K562 (cell line): Measurements from ENCODE around the gene KRTAP5-11. TPM values are rescaled to one million over a fixed set of nuclear protein-coding genes. Genes with fewer than 3 reads are reported as not detected.

Source experiments
- ATAC-seq: fragments of 200-7000 bp; cut with Tn5 transposase; 3 replicates; pipeline ENCODE4 v1.9.1; 2020; ENCODE audit warnings: moderate library complexity
- BruUV-seq: library from RNA; stranded (reverse); fragments of 400-500 nt; replicated peaks from 2 replicates; lab custom pipeline; 2021; lab: Mats Ljungman, UMichigan
- CTCF ChIA-PET: fragments of 300-600 bp; formaldehyde crosslinking; extraction: SDS; loops from one replicate; lab custom pipeline; 2021; ENCODE audit warnings: low intra/inter-chr PET ratio; lab: Yijun Ruan, JAX
- POLR2A ChIA-PET: fragments of 300-600, 350-650 bp; sonication (Branson Sonifier 250); formaldehyde crosslinking; extraction: SDS; loops from one replicate; lab custom pipeline; 2021; ENCODE audit warnings: antibody characterized with exemption, inconsistent platforms; lab: Yijun Ruan, JAX
- DNase-seq, 4 experiments: peaks; one replicate each; pipeline versions ENCODE4 v3.0.0 to v3.0.0-alpha.2; 2011 to 2018; ENCODE audit warnings: low spot score in 3 of 4, mixed read lengths in 3 of 4; ENCODE audit errors: extremely low read depth in 1 of 4
- FAIRE-seq: peaks from 2 replicates; lab custom pipeline; 2011; peaks lifted over from hg19 to GRCh38; lab: Jason Lieb, UNC
- H2AFZ ChIP-seq: 2 replicates; pipeline ENCODE4 v1.6.0; 2011; ENCODE audit warnings: low read depth, low read length, control low read depth, inconsistent platforms
- H3K27ac ChIP-seq: fragments of 200-600 bp; 3 replicates; pipeline ENCODE4 v1.8.0; 2011; ENCODE audit warnings: low read depth, mild to moderate bottlenecking, control low read depth, inconsistent platforms, low read length, moderate library complexity, mixed read lengths; ENCODE audit errors: extremely low read depth
- H3K27me3 ChIP-seq, 2 experiments: fragments of 300-600 bp in 1 of 2; 2 replicates in 1 of 2; 3 replicates in 1 of 2; pipeline versions ENCODE4 v1.6.0 to v1.8.0; 2011; ENCODE audit warnings: inconsistent platforms in 2 of 2, low read length in 2 of 2, mild to moderate bottlenecking in 1 of 2, mixed read lengths in 1 of 2, moderate library complexity in 1 of 2; ENCODE audit not compliant: control insufficient read depth in 2 of 2, insufficient read depth in 2 of 2
- H3K36me3 ChIP-seq: fragments of 300-600 bp; 3 replicates; pipeline ENCODE4 v1.8.0; 2011; ENCODE audit warnings: mild to moderate bottlenecking, low read length, inconsistent platforms; ENCODE audit not compliant: control insufficient read depth, insufficient read depth
- H3K4me1 ChIP-seq, 2 experiments: fragments of 200-600 bp in 1 of 2; replicated peaks in 1 of 2; 2 replicates in 1 of 2; 3 replicates in 1 of 2; pipeline versions ENCODE4 v1.5.1 to v1.8.0; 2011; ENCODE audit warnings: inconsistent platforms in 2 of 2, low read length in 2 of 2, mild to moderate bottlenecking in 1 of 2, mixed read lengths in 1 of 2, moderate library complexity in 1 of 2; ENCODE audit not compliant: control insufficient read depth in 2 of 2, insufficient read depth in 2 of 2
- H3K4me2 ChIP-seq: 2 replicates; pipeline ENCODE4 v1.6.1; 2011; ENCODE audit warnings: low read length, control low read depth, inconsistent platforms, mixed read lengths; ENCODE audit not compliant: insufficient read depth
- H3K4me3 ChIP-seq: fragments of 200-600 bp; sonication (generic), shearing (Covaris generic); 2 replicates; pipeline ENCODE4 v1.5.1; 2016; ENCODE audit warnings: control low read depth, inconsistent platforms
- H3K79me2 ChIP-seq: fragments of 200-600 bp; 3 replicates; pipeline ENCODE4 v1.8.0; 2011; ENCODE audit warnings: low read length, inconsistent platforms; ENCODE audit not compliant: control insufficient read depth, insufficient read depth
- H3K9ac ChIP-seq, 2 experiments: 2 replicates each; pipeline versions ENCODE4 v1.6.0 to v1.6.1; 2011; ENCODE audit warnings: low read depth in 2 of 2, low read length in 2 of 2, control low read depth in 1 of 2, inconsistent platforms in 1 of 2, mild to moderate bottlenecking in 1 of 2, mixed read lengths in 1 of 2; ENCODE audit not compliant: insufficient read depth in 1 of 2
- H3K9me1 ChIP-seq: one replicate; pipeline ENCODE4 v1.6.0; 2011; ENCODE audit warnings: inconsistent platforms, mild to moderate bottlenecking, low read length, moderate library complexity; ENCODE audit not compliant: control insufficient read depth, insufficient read depth
- H3K9me3 ChIP-seq: replicated peaks from 2 replicates; pipeline ENCODE4 v1.5.1; 2011; ENCODE audit warnings: low read depth, low read length, inconsistent platforms; ENCODE audit not compliant: control insufficient read depth, insufficient read depth
- H4K20me1 ChIP-seq: replicated peaks from 2 replicates; pipeline ENCODE4 v1.6.1; 2011; ENCODE audit warnings: low read length, inconsistent platforms, mixed read lengths; ENCODE audit not compliant: control insufficient read depth, insufficient read depth
- DACH1 ChIP-seq: fragments of 450-650 bp; IDR thresholded peaks from 2 replicates; pipeline ENCODE4 v1.6.1; 2018; ENCODE audit not compliant: partially characterized antibody
- ELF2 ChIP-seq: fragments of 250-450 bp; sonication (Bioruptor Pico); IDR thresholded peaks from 2 replicates; pipeline ENCODE4 v1.5.0; 2021; ENCODE audit warnings: mild to moderate bottlenecking
- FOXJ2 ChIP-seq: fragments of 200-800 bp; sonication (Bioruptor generic); IDR thresholded peaks from 2 replicates; pipeline ENCODE4 v1.6.1; 2016; ENCODE audit warnings: missing genetic modification characterization, missing compliant biosample characterization
- GABPB2 ChIP-seq: fragments of 250-450 bp; sonication (Bioruptor Pico); conservative IDR thresholded peaks from 2 replicates; pipeline ENCODE4 v1.5.1; 2021; ENCODE audit warnings: mild to moderate bottlenecking
- OTX1 ChIP-seq: fragments of 450-650 bp; formaldehyde crosslinking; IDR thresholded peaks from 2 replicates; pipeline ENCODE4 v1.4.0; 2022; ENCODE audit warnings: mild to moderate bottlenecking
- USF2 ChIP-seq: sonication (generic); formaldehyde crosslinking; IDR thresholded peaks from 2 replicates; pipeline ENCODE4 v1.5.0; 2020; ENCODE audit warnings: missing genetic modification reagents
- ZNF347 ChIP-seq: fragments of 450-650 bp; formaldehyde crosslinking; IDR thresholded peaks from 2 replicates; pipeline ENCODE4 v1.4.0; 2020; ENCODE audit warnings: low read depth, mild to moderate bottlenecking, moderate library complexity
- WGBS: fragments of 100-300 bp; shearing (Covaris generic); methylation state at CpG from one replicate; pipeline ENCODE4 v1.1.6; 2016; ENCODE audit warnings: low coverage, mixed read lengths; ENCODE audit not compliant: insufficient coverage; ENCODE audit errors: missing lambda C conversion rate; 5-methylcytosine and 5-hydroxymethylcytosine counted together
- in situ Hi-C: fragments of 300-500 bp; cut with MboI; formaldehyde crosslinking; loops from 4 replicates; pipeline ENCODE4 v1.15.0; 2018; ENCODE audit warnings: inconsistent platforms, mixed read lengths
- intact Hi-C: fragments of 100-400 bp; cut with micrococcal nuclease; formaldehyde crosslinking; loops from 2 replicates; pipeline ENCODE4 v1.14.2; 2022
- polyA plus RNA-seq, 8 experiments: library from polyadenylated mRNA; depleted of rRNA in 4 of 8; stranded (reverse) in 5 of 8; unstranded in 3 of 8; fragments of >200 nt; fragmentation: Nextera tagmentation in 2 of 8; fragmentation: Illumina TruSeq in 1 of 8; extraction: Ambion mirVana in 2 of 8; extraction: Trizol in 1 of 8; gene quantifications; 2 replicates each; pipeline versions ENCODE4 v1.2.1 to v1.2.3, GENCODE V29; 2011 to 2014; ENCODE audit warnings: inconsistent platforms in 1 of 8, missing spikeins in 1 of 8
- total RNA-seq, 7 experiments: library from RNA; depleted of rRNA in 6 of 7; stranded (reverse); fragments of >200 nt in 6 of 7; fragmentation: Illumina TruSeq in 2 of 7; extraction: Trizol in 2 of 7; gene quantifications; 2 replicates each; pipeline versions ENCODE4 v1.2.1 to v1.2.3, GENCODE V29; 2011 to 2021; ENCODE audit warnings: low replicate concordance in 1 of 7

KRTAP5-11 gene
- total and polyA plus RNA-seq, 9 of the 15 experiments (the other 6 are each of a cell fraction or from before 2014, with no cell fraction given): not detected

GRCh38 chr11:71564430-71564829, 18.2 kb downstream of the KRTAP5-11 start:
- TF ChIP-seq DACH1: no peak
- TF ChIP-seq ZNF347: no peak
- TF ChIP-seq FOXJ2 (tag): no peak
- no peak for TF ChIP-seq ELF2
- TF ChIP-seq OTX1 (CRISPR knock-in tag): no peak
- TF ChIP-seq GABPB2 (CRISPR knock-in tag): no peak
- no peak for TF ChIP-seq USF2 (CRISPR knock-in tag)
- H3K27ac ChIP-seq: no peak overlapping the region
- CTCF ChIA-PET: no interaction called here
- FAIRE-seq (no peak), ATAC-seq (no peak), DNase-seq (no peak)
- in situ Hi-C loops (no loop called here), intact Hi-C loops (no loop called here)
- no peak overlapping the region for H2AFZ ChIP-seq
- H3K9me1 ChIP-seq: no peaks in the 10 kb centered on the region
- BruUV-seq: no TSS peak
- no peaks in the 10 kb centered on the region for H4K20me1 ChIP-seq
- no peak overlapping the region for H3K4me2 ChIP-seq
- POLR2A ChIA-PET: no interaction called here
- no peaks in the 10 kb centered on the region for H3K4me1 ChIP-seq
- WGBS: 9% methylated on average over 4 of the region's 4 CpGs
- H3K27me3 ChIP-seq: peaks cover 7 to 31% of the 10 kb centered on the region in 2 experiments; a peak in 4 of 5 replicates
- no peaks in the 10 kb centered on the region for H3K9me3 ChIP-seq
- H3K36me3 ChIP-seq: no peaks in the 10 kb centered on the region
- H3K79me2 ChIP-seq: no peaks in the 10 kb centered on the region
- no peak overlapping the region for H3K4me3 ChIP-seq
- H3K9ac ChIP-seq: no peak overlapping the region
